CD4-positive, alpha-beta T cell (primary cell): ENCODE data around the gene NIN. TPM values are rescaled to one million over a fixed set of nuclear protein-coding genes. Genes with fewer than 3 reads are reported as not detected.

ENCODE experiments used
- ATAC-seq: fragments of 200-7000 bp; cut with Tn5 transposase; one replicate; pipeline ENCODE4 v1.10.0; 2022; ENCODE audit warnings: mild to moderate bottlenecking; ENCODE audit not compliant: poor library complexity
- CTCF ChIA-PET: fragments of 350-600 bp; sonication (Branson Sonifier 250); formaldehyde crosslinking; loops from one replicate; lab custom pipeline; 2021; ENCODE audit warnings: antibody characterized with exemption, inconsistent platforms; lab: Charles Lee
- POLR2A ChIA-PET: fragments of 350-600 bp; sonication (Branson Sonifier 250); formaldehyde crosslinking; loops from one replicate; lab custom pipeline; 2021; ENCODE audit warnings: antibody characterized with exemption, inconsistent platforms; lab: Charles Lee
- DNase-seq, 14 experiments: peaks; one replicate each; pipeline ENCODE4 v3.0.0-alpha.2; 2013 to 2020; ENCODE audit warnings: mixed read lengths in 2 of 14
- H3K27ac ChIP-seq, 2 donors: one replicate each; pipeline versions ENCODE4 v1.5.1 to v1.7.0; 2013; ENCODE audit warnings: low read length in 2 of 2, low read depth in 1 of 2, mild to moderate bottlenecking in 1 of 2
- H3K27me3 ChIP-seq, 2 experiments: 1 replicate in 1 of 2; 2 replicates in 1 of 2; pipeline versions ENCODE4 v1.6.1 to v1.7.0; 2013; ENCODE audit warnings: low read length in 2 of 2, control low read depth in 1 of 2, mild to moderate bottlenecking in 1 of 2, moderate library complexity in 1 of 2; ENCODE audit not compliant: insufficient read depth in 2 of 2, control insufficient read depth in 1 of 2
- H3K36me3 ChIP-seq: one replicate; pipeline ENCODE4 v1.6.1; 2013; ENCODE audit warnings: low read length, control low read depth; ENCODE audit not compliant: insufficient read depth
- H3K4me1 ChIP-seq: one replicate; pipeline ENCODE4 v1.6.1; 2013; ENCODE audit warnings: low read length, control low read depth; ENCODE audit not compliant: insufficient read depth
- H3K4me3 ChIP-seq: one replicate; pipeline ENCODE4 v1.5.1; 2013; ENCODE audit warnings: mild to moderate bottlenecking, low read length, moderate library complexity
- H3K9me3 ChIP-seq, 2 experiments: 1 replicate in 1 of 2; 2 replicates in 1 of 2; pipeline versions ENCODE4 v1.6.1 to v1.7.0; 2013; ENCODE audit warnings: low read length in 2 of 2, mild to moderate bottlenecking in 2 of 2, control low read depth in 1 of 2, moderate library complexity in 1 of 2; ENCODE audit not compliant: control insufficient read depth in 1 of 2, insufficient read depth in 1 of 2
- H3K27ac Mint-ChIP-seq: one replicate; pipeline ENCODE4 v1.8.0; 2020; ENCODE audit warnings: mixed read lengths
- H3K27me3 Mint-ChIP-seq: one replicate; pipeline ENCODE4 v1.8.0; 2021; ENCODE audit warnings: mixed read lengths
- H3K36me3 Mint-ChIP-seq: one replicate; pipeline ENCODE4 v1.8.0; 2021; ENCODE audit warnings: low read depth, mixed read lengths
- H3K4me1 Mint-ChIP-seq: one replicate; pipeline ENCODE4 v1.8.0; 2021; ENCODE audit warnings: low read depth, mixed read lengths
- H3K4me3 Mint-ChIP-seq: one replicate; pipeline ENCODE4 v1.8.0; 2020; ENCODE audit warnings: mild to moderate bottlenecking, mixed read lengths
- H3K9me3 Mint-ChIP-seq: one replicate; pipeline ENCODE4 v1.8.0; 2020; ENCODE audit warnings: mixed read lengths
- intact Hi-C, 2 experiments: fragments of 100-400 bp; cut with DNase I in 1 of 2; cut with micrococcal nuclease in 1 of 2; formaldehyde crosslinking; loops; one replicate each; pipeline versions ENCODE4 v1.15.1 to v1.9.0; 2023 to 2025; cut with DNase I, micrococcal nuclease
- total RNA-seq, 174 experiments: library from RNA in 2 of 174; stranded (reverse) in 2 of 174; gene quantifications; one replicate each; pipeline ENCODE4 v1.2.3 and lab custom pipeline; 2021 to 2026
- TF ChIP-seq, protein P1 (sequence below): fragments of 200-600 bp; IDR thresholded peaks from one replicate; pipeline ENCODE4 v1.8.0; 2022; ENCODE audit warnings: antibody characterized with exemption, mild to moderate bottlenecking

NIN gene
- total RNA-seq, 2 experiments from 2014 or later = 96.8 to 98.5 TPM

DNA sequence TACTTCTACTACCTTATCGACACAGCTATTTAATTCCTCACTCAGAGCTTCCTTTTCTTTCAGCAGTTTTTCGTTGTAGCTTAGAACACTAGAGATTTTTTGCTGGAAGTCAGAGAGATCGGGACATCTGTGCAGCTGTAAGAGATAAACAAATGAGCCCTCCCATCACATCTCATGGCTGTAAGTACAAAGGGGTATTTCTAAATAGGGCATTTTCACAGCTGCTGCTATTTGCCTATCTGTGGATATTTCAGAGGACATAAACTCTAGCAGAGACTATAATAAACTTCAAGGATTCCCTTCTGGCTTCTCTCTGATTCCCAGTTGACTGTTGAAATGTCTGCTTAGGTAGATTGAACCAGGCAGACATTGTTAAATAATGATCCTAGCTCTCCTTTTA, 86.7 kb downstream of the NIN start:
- Mint-ChIP-seq H3K9me3 (no peaks in the 10 kb centered on the region), H3K4me1 (no peaks in the 10 kb centered on the region), H3K36me3 (peaks cover 94% of the 10 kb centered on the region), H3K4me3 (no peak overlapping the region), H3K27ac (no peak overlapping the region), H3K27me3 (no peaks in the 10 kb centered on the region)
- H3K4me1 ChIP-seq = no peaks in the 10 kb centered on the region
- no peak for ATAC-seq
- H3K27ac ChIP-seq = no peak overlapping the region
- no peak for DNase-seq
- TF ChIP-seq, protein P1, sequence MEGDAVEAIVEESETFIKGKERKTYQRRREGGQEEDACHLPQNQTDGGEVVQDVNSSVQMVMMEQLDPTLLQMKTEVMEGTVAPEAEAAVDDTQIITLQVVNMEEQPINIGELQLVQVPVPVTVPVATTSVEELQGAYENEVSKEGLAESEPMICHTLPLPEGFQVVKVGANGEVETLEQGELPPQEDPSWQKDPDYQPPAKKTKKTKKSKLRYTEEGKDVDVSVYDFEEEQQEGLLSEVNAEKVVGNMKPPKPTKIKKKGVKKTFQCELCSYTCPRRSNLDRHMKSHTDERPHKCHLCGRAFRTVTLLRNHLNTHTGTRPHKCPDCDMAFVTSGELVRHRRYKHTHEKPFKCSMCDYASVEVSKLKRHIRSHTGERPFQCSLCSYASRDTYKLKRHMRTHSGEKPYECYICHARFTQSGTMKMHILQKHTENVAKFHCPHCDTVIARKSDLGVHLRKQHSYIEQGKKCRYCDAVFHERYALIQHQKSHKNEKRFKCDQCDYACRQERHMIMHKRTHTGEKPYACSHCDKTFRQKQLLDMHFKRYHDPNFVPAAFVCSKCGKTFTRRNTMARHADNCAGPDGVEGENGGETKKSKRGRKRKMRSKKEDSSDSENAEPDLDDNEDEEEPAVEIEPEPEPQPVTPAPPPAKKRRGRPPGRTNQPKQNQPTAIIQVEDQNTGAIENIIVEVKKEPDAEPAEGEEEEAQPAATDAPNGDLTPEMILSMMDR = no peak
- peaks cover 77% of the 10 kb centered on the region for H3K36me3 ChIP-seq
- H3K27me3 ChIP-seq = no peaks in the 10 kb centered on the region
- ChIA-PET POLR2A (no interaction called here), CTCF (interaction anchor here (0.9 to 1.1 kb wide), 2 partner anchors 24 to 116 kb away, joined by 3 to 4 read pairs; no protein-coding TSS in a partner anchor)
- no peak overlapping the region for H3K4me3 ChIP-seq
- intact Hi-C loops = no loop called here
- H3K9me3 ChIP-seq = no peaks in the 10 kb centered on the region

GRCh38 chr14:50741567-50741966, 89.4 kb downstream of the NIN start:
- H3K36me3 ChIP-seq = peaks cover 85% of the 10 kb centered on the region
- no peaks in the 10 kb centered on the region for H3K4me1 Mint-ChIP-seq
- ATAC-seq = no peak
- H3K9me3 Mint-ChIP-seq = no peaks in the 10 kb centered on the region
- H3K27ac Mint-ChIP-seq = peak overlapping the region; percentile 63
- TF ChIP-seq, protein P1 = no peak
- no peak overlapping the region for H3K4me3 ChIP-seq
- H3K4me3 Mint-ChIP-seq = no peak overlapping the region
- no peaks in the 10 kb centered on the region for H3K27me3 ChIP-seq
- ChIA-PET POLR2A (no interaction called here), CTCF (interaction anchor here (1.4 kb wide), 1 partner anchor 13 kb away, joined by 4 read pairs; no protein-coding TSS in a partner anchor)
- H3K27me3 Mint-ChIP-seq = no peaks in the 10 kb centered on the region
- H3K36me3 Mint-ChIP-seq = peaks cover 92% of the 10 kb centered on the region
- no peaks in the 10 kb centered on the region for H3K9me3 ChIP-seq
- intact Hi-C loops = no loop called here
- no peaks in the 10 kb centered on the region for H3K4me1 ChIP-seq
- no peak for DNase-seq
- H3K27ac ChIP-seq = no peak overlapping the region

GRCh38 chr14:50740856-50741255, 90.1 kb downstream of the NIN start:
- peaks cover 84% of the 10 kb centered on the region for H3K36me3 ChIP-seq
- H3K36me3 Mint-ChIP-seq = peaks cover 90% of the 10 kb centered on the region
- H3K4me3 Mint-ChIP-seq = no peak overlapping the region

More at GRCh38 chr14:50740856-50741255, 90.1 kb downstream of the NIN start:
- Histone ChIP-seq H3K27me3 (no peaks in the 10 kb centered on the region), H3K9me3 (no peaks in the 10 kb centered on the region), H3K4me1 (no peaks in the 10 kb centered on the region), H3K27ac (no peak overlapping the region), H3K4me3 (no peak overlapping the region)
- ChIA-PET CTCF (interaction anchor here (1.4 kb wide), 1 partner anchor 12 kb away, joined by 4 read pairs; no protein-coding TSS in a partner anchor), POLR2A (no interaction called here)
- Mint-ChIP-seq H3K27me3 (no peaks in the 10 kb centered on the region), H3K9me3 (no peaks in the 10 kb centered on the region), H3K4me1 (no peaks in the 10 kb centered on the region), H3K27ac (peak overlapping the region; percentile 63)
- intact Hi-C loops = no loop called here
- no peak for ATAC-seq
- TF ChIP-seq, protein P1 = no peak
- DNase-seq = no peak
